HUES48 (cell line): Measurements from ENCODE around the gene FAM3D.
"Not testable (repeated sequence)": the region's sequence is repeated elsewhere in the genome, so short reads cannot be mapped to it uniquely, and the experiment has no call there.

Experiments
- H3K27ac ChIP-seq: one replicate; pipeline ENCODE4 v1.7.0; 2013; ENCODE audit warnings: low read depth, low read length, inconsistent platforms
- H3K27me3 ChIP-seq: 2 replicates; pipeline ENCODE4 v1.6.1; 2013; ENCODE audit warnings: mild to moderate bottlenecking, low read length; ENCODE audit not compliant: control insufficient read depth, insufficient read depth
- H3K36me3 ChIP-seq: 2 replicates; pipeline ENCODE4 v1.6.1; 2013; ENCODE audit warnings: low read length; ENCODE audit not compliant: control insufficient read depth, insufficient read depth
- H3K4me1 ChIP-seq: 2 replicates; pipeline ENCODE4 v1.6.1; 2013; ENCODE audit warnings: mild to moderate bottlenecking, low read length; ENCODE audit not compliant: control insufficient read depth, insufficient read depth
- H3K4me3 ChIP-seq: 2 replicates; pipeline ENCODE4 v1.5.1; 2013; ENCODE audit warnings: mild to moderate bottlenecking, low read depth, low read length
- H3K9ac ChIP-seq: 2 replicates; pipeline ENCODE4 v1.6.1; 2013; ENCODE audit warnings: mild to moderate bottlenecking, low read depth, low read length, moderate library complexity
- H3K9me3 ChIP-seq: 2 replicates; pipeline ENCODE4 v1.6.1; 2013; ENCODE audit warnings: low read length; ENCODE audit not compliant: control insufficient read depth, insufficient read depth

The FAM3D gene

DNA sequence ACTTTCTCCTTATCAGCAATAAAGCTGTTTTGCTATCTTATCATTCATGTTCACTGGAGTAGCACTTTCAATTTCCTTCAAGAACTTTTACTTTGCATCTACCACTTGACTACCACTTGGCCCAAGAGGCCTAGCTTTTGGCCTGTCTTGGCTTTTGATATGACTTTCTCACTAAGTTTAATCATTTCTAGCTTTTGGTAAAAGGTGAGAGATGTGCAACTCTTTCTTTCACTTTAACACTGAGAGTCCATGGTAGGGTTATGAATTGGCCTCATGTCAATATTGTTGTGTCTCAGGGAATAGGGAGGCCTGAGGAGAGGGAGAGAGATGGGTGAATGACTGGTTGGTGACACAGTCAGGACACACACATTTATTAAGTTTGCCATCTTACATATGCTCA, 31.0 kb upstream of the FAM3D start:
- peaks cover 20% of the 10 kb centered on the region for H3K9me3 ChIP-seq
- H3K27ac ChIP-seq, result no peak overlapping the region
- no peaks in the 10 kb centered on the region for H3K4me1 ChIP-seq
- H3K9ac ChIP-seq, result no peak overlapping the region
- no peak overlapping the region for H3K4me3 ChIP-seq
- no peaks in the 10 kb centered on the region for H3K27me3 ChIP-seq
- H3K36me3 ChIP-seq, result no peaks in the 10 kb centered on the region

DNA sequence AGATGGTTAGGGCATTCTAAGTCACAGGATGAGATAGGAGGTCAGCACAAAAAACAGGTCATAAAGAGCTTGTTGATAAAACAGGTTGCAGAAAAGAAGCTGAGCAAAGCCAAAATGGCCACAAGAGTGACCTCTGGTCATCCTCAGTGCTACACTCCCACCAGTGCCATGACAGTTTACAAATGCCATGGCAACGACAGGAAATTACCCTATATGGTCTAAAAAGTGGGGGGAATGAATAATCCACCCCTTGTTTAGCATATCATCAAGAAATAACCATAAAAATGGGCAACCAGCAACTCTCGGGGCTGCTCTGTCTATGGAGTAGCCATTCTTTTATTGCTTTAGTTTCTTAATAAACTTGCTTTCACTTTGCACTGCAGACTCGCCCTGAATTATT, 30.2 kb upstream of the FAM3D start:
- H3K27ac ChIP-seq, H3K4me3 ChIP-seq, H3K27me3 ChIP-seq, H3K9ac ChIP-seq, H3K4me1 ChIP-seq, H3K36me3 ChIP-seq: not testable (repeated sequence)
- peaks cover 28% of the 10 kb centered on the region for H3K9me3 ChIP-seq

DNA sequence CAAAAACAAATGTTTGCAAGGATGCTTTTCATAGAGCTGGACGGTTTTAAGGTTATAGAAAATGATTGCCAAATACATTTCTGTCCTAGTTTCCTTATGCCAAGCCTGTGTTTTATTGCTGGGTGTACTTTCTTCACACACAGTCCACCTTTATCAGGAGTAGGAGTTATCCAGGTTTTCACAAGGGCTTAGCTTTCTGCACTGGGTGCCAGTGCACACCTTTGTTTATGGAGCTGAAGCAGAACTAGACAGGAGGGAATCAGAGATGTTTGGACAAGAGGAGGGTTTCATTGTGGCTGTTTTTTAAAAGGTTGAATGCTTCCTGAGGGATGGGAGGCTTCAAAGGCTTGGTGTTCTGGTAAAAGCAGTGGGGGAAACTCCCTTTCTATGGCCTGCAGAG, 29.5 kb upstream of the FAM3D start:
- H3K4me1 ChIP-seq, result no peaks in the 10 kb centered on the region
- H3K27ac ChIP-seq, result no peak overlapping the region
- no peak overlapping the region for H3K9ac ChIP-seq
- H3K36me3 ChIP-seq, result no peaks in the 10 kb centered on the region
- no peak overlapping the region for H3K4me3 ChIP-seq
- H3K9me3 ChIP-seq, result peaks cover 35% of the 10 kb centered on the region
- no peaks in the 10 kb centered on the region for H3K27me3 ChIP-seq

DNA sequence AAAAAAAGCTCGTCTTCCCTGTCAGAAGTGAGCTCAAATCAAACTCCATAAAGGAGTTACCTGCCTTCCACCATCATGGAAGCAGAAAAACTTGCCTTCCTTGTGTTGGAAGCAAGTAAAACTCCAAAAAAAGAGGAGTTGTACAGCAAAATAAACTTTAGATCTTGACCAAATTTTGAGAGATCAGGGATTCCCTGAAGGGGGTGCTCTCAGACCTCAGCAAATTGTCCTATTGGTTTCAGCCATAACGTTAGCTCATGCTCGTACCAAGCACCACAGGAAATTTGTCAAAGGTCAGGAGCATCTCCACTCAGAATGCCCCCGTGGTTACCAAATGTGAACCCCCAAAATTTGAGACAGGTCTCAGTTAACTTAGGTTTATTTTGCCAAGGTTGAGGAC, 28.7 kb upstream of the FAM3D start:
- not testable (repeated sequence) for H3K27ac ChIP-seq, H3K4me1 ChIP-seq, H3K27me3 ChIP-seq, H3K4me3 ChIP-seq, H3K36me3 ChIP-seq, H3K9ac ChIP-seq
- peaks cover 42% of the 10 kb centered on the region for H3K9me3 ChIP-seq

DNA sequence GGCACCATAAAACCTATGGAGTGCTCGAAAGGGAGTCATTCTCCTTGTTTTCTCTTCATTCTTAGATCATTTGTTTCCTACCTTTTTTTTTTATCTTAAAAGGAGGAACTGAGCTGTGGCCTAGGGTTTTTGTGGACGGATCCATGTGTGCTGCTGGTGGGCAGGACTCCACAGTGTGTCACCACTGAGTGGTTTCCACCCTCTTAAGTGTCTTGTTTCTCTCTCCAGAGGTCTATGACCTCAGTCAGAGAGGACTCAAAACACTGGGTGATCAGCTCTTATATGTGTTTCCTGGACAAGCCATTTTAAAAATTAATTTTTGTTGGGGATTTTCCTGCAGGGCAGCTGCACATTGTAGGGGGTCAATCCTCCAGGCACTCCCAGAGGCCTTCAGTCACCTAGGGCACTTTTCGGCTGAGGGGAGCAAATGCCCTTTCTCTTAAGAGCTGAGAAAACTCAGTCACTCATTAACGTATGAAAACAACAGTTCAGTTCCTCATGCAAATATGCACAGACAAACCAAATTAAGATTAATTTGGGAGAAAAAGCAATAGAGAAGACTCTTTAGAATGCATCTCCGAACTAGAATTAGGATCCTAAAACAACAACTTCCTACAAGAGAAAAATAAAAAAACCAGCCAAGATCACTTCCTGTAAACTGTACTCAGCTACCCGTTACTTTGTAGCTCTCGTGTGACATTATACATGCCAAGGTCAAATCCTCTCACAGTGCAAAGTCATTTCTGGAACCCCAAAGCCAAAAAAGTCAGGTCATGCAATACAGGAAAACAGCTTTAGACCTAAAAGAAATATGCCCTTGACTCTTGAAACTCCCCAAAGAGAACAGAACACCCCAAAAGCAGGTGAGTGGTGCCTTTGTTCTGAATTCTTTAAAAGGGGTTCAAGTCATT, 27.6 kb upstream of the FAM3D start:
- H3K9ac ChIP-seq, result no peak overlapping the region
- H3K9me3 ChIP-seq, result peaks cover 50% of the 10 kb centered on the region
- no peak overlapping the region for H3K27ac ChIP-seq
- H3K4me3 ChIP-seq, result no peak overlapping the region
- H3K36me3 ChIP-seq, result no peaks in the 10 kb centered on the region
- no peaks in the 10 kb centered on the region for H3K27me3 ChIP-seq
- no peaks in the 10 kb centered on the region for H3K4me1 ChIP-seq

DNA sequence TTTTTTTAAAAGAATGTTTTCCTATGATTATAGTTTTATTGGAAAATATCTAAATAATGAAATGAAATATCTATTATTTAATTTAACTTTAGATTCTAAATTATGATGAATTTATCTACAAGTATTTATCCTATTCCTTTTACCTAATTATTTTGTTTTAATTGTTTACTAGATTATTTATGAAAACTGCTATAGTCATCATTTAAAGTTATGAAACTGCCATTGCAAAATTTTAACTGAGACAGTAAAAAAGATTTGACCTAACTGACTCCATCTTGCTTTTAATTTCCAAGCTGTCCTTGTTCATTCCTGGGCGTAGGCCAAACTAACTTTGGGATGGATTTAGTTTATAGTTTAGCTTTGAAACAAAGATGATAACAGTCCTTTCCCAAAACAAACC, 25.9 kb upstream of the FAM3D start:
- no peak overlapping the region for H3K27ac ChIP-seq
- no peaks in the 10 kb centered on the region for H3K27me3 ChIP-seq
- no peak overlapping the region for H3K9ac ChIP-seq
- no peak overlapping the region for H3K4me3 ChIP-seq
- H3K4me1 ChIP-seq, result no peaks in the 10 kb centered on the region
- H3K9me3 ChIP-seq, result peaks cover 60% of the 10 kb centered on the region
- H3K36me3 ChIP-seq, result no peaks in the 10 kb centered on the region

DNA sequence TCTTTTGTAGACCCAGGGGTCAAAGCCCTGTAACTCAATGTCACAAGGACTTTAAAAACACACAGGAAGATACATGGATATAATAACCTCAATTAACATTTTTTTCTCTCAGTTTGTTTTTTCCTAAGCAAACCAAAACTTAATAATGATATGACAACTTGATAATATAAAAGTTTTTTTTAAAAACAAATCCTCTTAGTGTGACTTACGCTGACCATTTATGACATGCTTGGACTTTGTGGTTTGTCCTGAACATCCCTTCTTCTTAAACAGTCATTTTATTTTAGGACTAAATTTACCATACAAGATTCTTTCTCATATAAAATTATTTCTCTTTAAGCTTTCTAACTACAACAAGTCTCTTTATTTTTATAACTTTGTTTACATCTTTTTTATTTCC, 25.4 kb upstream of the FAM3D start:
- Histone ChIP-seq H3K9me3 (peaks cover 65% of the 10 kb centered on the region), H3K9ac (no peak overlapping the region), H3K27me3 (no peaks in the 10 kb centered on the region), H3K4me3 (no peak overlapping the region), H3K27ac (no peak overlapping the region), H3K4me1 (no peaks in the 10 kb centered on the region), H3K36me3 (no peaks in the 10 kb centered on the region)

DNA sequence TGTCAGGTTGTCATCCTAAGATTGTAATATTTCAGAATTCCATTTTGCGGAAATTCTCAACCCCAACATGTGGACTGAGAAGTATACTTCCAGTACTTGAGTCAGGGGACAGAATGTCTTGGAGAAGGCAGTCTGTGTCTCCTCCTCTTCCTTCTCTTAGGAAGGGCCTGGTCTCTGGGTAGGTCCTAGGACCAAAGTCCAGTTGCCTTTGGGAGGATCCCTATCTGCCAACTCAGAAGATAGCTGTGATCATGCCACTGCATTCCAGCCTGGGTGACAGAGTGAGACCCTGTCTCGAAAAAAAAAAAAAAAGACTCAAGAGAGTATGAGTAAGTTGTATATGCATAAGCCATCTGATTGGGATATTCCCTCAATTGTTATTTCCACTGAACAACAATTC, 23.9 kb upstream of the FAM3D start:
- Histone ChIP-seq H3K27me3 (no peaks in the 10 kb centered on the region), H3K36me3 (no peaks in the 10 kb centered on the region), H3K4me3 (no peak overlapping the region), H3K27ac (no peak overlapping the region), H3K9ac (no peak overlapping the region), H3K9me3 (peaks cover 69% of the 10 kb centered on the region), H3K4me1 (no peaks in the 10 kb centered on the region)

DNA sequence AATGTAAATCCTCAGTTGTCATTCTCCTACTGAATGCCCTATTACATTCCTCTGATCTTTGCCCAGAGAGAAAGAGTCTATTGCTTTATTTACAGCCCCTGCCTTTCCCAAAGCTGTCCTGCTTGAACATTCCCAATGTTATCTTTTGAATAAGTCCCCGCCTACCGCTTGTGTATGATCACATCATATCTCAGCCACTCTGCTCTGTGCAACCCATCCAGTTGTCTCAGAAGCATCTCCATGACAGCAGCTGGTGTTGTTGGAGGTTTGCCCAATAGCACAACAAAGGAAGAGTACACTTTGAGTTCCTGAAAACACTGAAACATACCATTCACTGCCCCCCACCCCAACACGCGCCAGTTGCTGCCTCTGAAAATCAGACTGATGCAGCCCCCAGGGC, 22.0 kb upstream of the FAM3D start:
- Histone ChIP-seq H3K9ac (no peak overlapping the region), H3K4me1 (no peaks in the 10 kb centered on the region), H3K4me3 (no peak overlapping the region), H3K36me3 (no peaks in the 10 kb centered on the region), H3K27me3 (no peaks in the 10 kb centered on the region), H3K27ac (no peak overlapping the region), H3K9me3 (peaks cover 67% of the 10 kb centered on the region)

DNA sequence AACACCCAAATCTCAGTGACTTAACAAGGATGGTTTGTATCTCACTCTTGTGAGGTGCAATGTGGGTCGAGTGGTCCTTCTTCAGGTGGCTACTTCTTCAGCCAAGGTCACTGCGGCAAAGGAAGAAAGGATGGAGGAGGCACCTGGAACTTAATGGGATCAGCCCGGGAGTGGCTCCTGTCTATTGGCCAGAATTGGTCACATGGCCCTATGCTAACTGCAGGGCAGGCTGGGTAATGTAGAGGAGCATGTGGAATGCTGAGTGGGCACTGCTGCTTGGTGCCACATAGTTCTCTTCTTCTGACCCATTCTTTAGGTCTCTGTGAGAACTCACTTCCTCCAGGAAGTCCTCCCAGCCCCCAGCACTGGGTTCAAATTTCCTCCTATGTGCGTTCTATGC, 20.3 kb upstream of the FAM3D start:
- no peak overlapping the region for H3K27ac ChIP-seq
- H3K36me3 ChIP-seq, result no peaks in the 10 kb centered on the region

DNA sequence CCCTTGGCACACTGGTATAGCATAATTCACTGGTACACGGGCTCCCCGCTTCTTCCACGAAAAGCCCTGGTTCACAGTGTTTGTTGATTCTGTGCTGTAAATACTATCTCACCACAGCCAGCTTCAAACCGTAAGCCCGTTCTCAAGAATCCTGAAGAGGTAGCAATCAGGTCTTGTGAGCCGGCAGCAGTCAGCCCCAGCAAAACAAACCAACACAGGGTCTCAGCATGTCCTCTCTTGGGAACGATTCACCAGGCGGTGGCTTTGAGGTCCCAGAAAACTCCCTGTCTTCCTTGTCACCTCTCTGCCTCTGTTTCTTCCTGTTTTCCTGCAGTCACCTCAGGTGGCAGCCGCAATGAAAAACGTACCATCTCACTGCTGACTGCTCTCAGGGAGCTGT, 19.1 kb upstream of the FAM3D start:
- Histone ChIP-seq H3K9me3 (peaks cover 38% of the 10 kb centered on the region), H3K9ac (no peak overlapping the region), H3K27me3 (no peaks in the 10 kb centered on the region), H3K36me3 (no peaks in the 10 kb centered on the region), H3K27ac (no peak overlapping the region), H3K4me1 (no peaks in the 10 kb centered on the region), H3K4me3 (no peak overlapping the region)

More for the DNA sequence above, 20.3 kb upstream of the FAM3D start:
- H3K4me3 ChIP-seq, result no peak overlapping the region
- H3K9me3 ChIP-seq, result peaks cover 50% of the 10 kb centered on the region
- H3K27me3 ChIP-seq, result no peaks in the 10 kb centered on the region
- no peaks in the 10 kb centered on the region for H3K4me1 ChIP-seq
- H3K9ac ChIP-seq, result no peak overlapping the region
